GM12892 (cell line): ENCODE data around the gene CCDC88C.

Experiments used
- POLR2A ChIP-seq: IDR thresholded peaks from 2 replicates; pipeline ENCODE4 v1.6.1; 2011; ENCODE audit warnings: low read depth, low read length, control low read depth
- POLR2AphosphoS5 ChIP-seq: IDR thresholded peaks from 2 replicates; pipeline ENCODE4 v1.6.1; 2011; ENCODE audit warnings: low read depth, low read length, control low read depth

- no peak for TF ChIP-seq POLR2AphosphoS5
- TF ChIP-seq POLR2A: no peak
Observed at GRCh38 chr14:91329486-91330014, 88.1 kb downstream of the CCDC88C start.
